NCI-H1092 (cell line): ENCODE results near the gene CTBP2.

Source experiments
- DNase-seq: peaks from one replicate; lab custom pipeline; 2025; lab: John Stamatoyannopoulos, UW

Gene CTBP2

GRCh38 chr10:125125951-125126735 is 34.2 kb downstream of the CTBP2 start:
- no peak for DNase-seq

- no peak for DNase-seq
These were observed 35.5 kb downstream of the CTBP2 start for GRCh38 chr10:125124907-125125306.

- no peak for DNase-seq
These were observed 36.3 kb downstream of the CTBP2 start for GRCh38 chr10:125124115-125124487.

GRCh38 chr10:125123476-125124114 is 36.8 kb downstream of the CTBP2 start:
- no peak for DNase-seq

GRCh38 chr10:125122566-125122965 is 37.8 kb downstream of the CTBP2 start:
- DNase-seq, result no peak

DNA sequence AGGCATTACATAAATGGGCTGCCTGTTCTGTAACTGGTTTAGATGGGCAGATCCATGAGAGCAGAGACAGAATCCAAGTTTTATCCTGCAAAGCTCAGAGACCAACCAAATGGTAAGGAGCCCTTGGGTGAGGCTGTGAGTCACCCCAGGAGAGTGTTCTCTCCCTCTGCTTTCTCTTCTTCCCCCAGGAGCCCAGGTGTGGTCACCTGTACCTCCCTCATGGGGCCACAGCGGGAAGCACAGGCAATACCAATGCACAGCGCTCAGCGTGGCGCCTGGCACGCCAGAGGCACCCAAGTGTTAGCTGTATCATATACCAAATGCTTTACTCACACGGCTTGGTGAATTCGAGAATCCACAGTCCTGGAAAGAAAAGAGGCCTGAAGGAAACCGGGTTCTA is 39.4 kb downstream of the CTBP2 start:
- DNase-seq, result no peak

GRCh38 chr10:125120053-125120710 is 40.2 kb downstream of the CTBP2 start:
- DNase-seq, result no peak

DNA sequence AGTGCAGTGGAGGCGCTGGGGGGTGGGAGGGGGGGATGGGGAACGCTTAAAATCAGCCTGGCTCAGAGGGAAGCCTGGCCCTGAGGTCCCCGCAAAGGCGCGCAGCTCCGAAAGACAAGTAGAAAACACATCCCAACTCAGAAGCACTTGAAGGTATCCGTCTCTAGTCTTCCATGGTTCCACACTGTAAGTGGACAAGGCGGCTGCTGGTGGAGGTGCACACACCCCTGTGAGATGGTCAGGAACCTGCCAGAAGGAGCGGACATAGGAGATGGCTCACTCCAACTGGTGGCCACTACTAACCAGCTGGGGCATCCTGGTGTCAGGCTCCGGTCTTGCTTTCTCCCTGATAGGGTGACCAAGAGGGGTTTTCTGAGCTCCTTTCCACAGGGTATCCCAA is 41.7 kb downstream of the CTBP2 start:
- DNase-seq, result no peak

DNA sequence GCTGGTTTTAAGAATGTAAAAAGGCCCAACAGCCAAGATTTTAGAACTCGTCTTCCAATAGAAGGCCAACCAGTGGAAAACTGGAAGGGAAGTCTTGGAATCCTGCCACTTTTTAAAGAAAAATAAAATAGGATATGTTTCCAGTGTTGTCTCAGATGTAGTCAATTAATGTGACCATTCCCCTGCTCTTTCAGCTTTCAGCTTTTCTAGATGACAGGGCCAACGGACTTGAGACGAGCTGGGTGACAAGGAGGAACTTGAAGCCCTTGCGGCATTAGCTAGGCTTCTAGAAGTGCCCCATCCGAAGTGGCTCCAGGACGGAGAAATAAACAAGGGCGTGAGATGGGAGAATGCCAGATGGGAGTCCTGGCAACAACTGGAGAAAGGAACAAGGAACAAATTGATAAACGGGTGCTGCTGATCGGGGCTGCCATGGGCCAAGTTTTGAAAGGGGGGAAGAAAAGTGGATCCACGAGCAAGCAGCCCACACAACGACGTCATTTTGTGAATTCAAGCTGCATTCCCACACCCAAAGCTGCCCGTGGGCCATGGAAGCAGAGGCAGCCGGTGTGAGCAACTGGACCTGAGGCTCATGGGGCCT is 42.3 kb downstream of the CTBP2 start:
- DNase-seq, result no peak

DNA sequence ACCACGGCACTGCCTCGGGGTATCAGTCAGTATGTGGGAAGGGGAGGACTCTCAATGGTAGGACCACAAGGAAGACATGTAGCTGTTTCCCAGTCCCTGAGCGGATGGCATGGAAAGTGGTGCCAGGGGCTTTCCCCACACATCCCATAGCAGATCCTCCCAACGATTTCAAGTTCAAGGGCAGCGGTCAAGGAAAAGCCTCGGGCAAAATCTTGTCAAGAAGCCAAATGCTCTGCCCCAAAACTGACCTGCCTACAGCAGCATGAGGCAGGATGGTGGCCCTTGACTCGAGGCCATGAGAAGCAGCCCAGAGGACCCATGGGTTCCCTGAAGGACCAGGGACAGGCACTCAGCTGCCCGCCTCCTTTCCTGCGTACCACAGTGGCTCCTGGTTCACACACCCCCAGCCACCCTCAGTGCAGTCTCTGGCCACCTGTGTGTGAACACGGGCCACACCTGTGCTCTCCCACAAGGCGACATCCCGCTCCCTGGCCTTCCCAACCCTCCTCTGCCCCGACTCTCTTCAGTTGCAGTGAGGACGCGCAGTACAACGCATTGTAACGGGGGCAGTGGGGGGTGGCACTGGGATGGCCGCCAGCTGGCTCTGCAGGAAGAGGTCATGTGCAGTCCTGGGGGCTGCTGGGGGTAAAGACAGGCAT is 43.6 kb downstream of the CTBP2 start:
- no peak for DNase-seq

DNA sequence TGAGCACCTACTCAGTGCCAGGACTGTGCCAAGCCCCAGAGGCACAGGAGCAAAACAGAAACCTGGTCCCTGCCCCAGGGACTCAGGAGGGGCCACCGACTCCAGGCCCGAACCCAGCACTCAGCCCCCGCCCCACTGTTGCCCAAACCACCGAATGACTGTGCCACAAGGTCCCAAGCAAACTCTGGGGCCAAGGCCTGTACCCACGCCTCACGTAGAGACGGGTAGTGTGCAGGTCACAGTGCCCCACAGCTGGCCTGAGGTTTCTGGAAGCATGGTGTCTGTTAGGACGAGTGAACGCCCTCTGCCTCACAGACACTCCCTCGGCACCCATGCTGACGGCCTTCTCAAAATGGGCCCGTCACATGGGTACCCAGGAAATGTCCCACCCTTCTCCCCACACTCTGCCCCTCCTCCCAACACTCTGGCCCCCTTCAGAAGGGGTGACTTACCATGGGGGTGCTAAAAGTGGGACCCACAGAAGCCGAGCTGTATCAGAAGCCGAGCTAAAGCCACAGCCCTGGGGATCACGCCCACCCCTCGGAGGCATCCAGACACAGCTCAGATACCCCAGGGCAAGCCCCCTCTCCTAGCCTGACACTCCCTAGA is 44.2 kb downstream of the CTBP2 start:
- no peak for DNase-seq

GRCh38 chr10:125115409-125115808 is 45.0 kb downstream of the CTBP2 start:
- DNase-seq, result no peak

GRCh38 chr10:125114761-125115391 is 45.5 kb downstream of the CTBP2 start:
- DNase-seq, result no peak

DNA sequence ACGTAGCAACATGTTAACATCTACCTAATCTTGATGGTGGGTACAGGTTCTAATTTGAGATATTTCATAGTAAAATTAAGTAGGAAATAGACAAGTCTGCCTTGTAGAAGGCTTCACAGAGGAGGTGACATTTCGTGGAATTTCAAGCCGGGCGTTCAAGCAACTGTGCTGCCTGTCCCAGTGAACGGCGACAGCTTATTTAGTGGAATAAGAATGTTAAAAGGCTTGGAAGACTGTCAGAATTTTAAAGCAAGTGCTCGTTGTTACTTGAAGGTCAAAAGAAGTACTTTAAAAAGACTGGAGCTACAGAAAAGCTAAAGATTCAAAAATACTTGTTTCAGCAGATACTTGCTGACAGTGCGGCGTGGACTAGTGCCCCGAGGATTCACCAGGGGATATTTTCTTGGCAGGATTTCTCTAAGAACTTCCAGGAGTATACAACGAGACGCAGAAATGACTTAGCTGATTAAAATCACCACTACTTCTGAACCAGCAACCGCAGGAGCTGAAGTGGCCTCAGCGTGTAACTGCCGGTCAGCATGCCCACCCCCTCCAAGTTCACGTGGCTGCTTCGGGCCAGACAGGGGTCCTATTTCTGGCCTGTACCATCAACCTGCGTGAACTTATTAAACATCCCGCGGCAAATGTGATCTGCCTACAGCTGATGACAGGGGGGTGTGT is 46.5 kb downstream of the CTBP2 start:
- DNase-seq, result no peak

- no peak for DNase-seq
These were observed 47.5 kb downstream of the CTBP2 start for GRCh38 chr10:125112697-125113494.

DNA sequence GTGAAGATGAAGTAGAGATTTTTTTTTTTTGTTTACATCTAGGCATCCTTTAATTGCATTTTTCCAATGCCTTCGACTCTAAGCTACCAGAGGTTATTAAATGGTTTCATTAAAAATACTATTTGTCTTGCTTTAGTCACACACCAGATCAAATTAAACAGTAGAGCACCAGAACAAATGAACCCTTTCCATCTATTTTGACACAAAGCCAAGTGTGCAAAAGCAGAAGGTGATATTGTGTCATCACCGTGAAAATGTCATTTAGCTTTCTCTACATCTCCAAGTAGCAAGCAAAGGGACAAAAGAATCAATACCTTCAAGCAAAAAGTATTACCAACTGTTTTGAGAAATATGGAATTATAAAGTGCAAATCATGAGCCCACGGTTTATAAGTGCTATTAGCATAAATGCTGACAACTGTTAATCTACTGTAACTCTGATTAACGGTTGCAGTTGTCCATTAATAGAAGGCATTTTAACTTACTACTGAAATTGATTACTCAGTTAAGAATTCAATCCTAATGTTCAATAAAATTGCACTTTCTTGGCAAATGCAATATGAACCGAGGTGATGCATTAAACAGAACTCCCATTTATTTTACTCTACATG is 49.1 kb downstream of the CTBP2 start:
- DNase-seq, result no peak

GRCh38 chr10:125107965-125108580 is 52.3 kb downstream of the CTBP2 start:
- DNase-seq, result no peak

- no peak for DNase-seq
These were observed 53.0 kb downstream of the CTBP2 start for GRCh38 chr10:125107166-125107949.
